Endometrial microvascular endothelial cells (primary cell): ENCODE data around the gene KCTD12. TPM values are rescaled to one million over a fixed set of nuclear protein-coding genes. Genes with fewer than 3 reads are reported as not detected.

ENCODE experiments used
- in situ Hi-C: cut with HindIII; loops from 2 replicates; pipeline ENCODE4 v1.10.0; 2017; ENCODE audit warnings: low sequenced_read_pairs, low pct_unique_long_range_greater_than_20kb; ENCODE audit errors: inconsistent ontology term
- total RNA-seq: library from RNA; depleted of rRNA; stranded (reverse); fragments of >200 nt; gene quantifications from one replicate; pipeline ENCODE4 v1.2.3, GENCODE V29; 2015; ENCODE audit errors: inconsistent ontology term

KCTD12 gene
- total RNA-seq, 1 donor from 2014 or later: 205 TPM

- in situ Hi-C loops: no loop called here
Observed at GRCh38 chr13:76832258-76832988, 53.8 kb downstream of the KCTD12 start.

- in situ Hi-C loops: no loop called here
Observed at GRCh38 chr13:76830805-76831204, 55.4 kb downstream of the KCTD12 start.

Other genes starting within 250 kb of the KCTD12 start
- not detected for gene ACOD1, start 62.1 kb upstream of the KCTD12 start, total RNA-seq
- gene CLN5, start 105.7 kb upstream of the KCTD12 start, total RNA-seq: 23.4 TPM
- 44.3 TPM for gene FBXL3, start 140.8 kb upstream of the KCTD12 start, total RNA-seq